OCI-LY3 (cell line): ENCODE data around the gene GPR42.

ENCODE experiments used
- H2AFZ ChIP-seq: fragments of 200-600, 300-600 bp; shearing (Covaris generic); 2 replicates; pipeline ENCODE4 v1.6.0; 2014; ENCODE audit warnings: antibody characterized with exemption, low read depth, low read length
- H3K27ac ChIP-seq: fragments of 200-600, 300-600 bp; sonication (generic); 2 replicates; pipeline ENCODE4 v1.5.1; 2014; ENCODE audit warnings: mild to moderate bottlenecking, low read length, moderate library complexity, mixed read lengths
- H3K27me3 ChIP-seq: fragments of 200-600, 300-600 bp; sonication (generic); 2 replicates; pipeline ENCODE4 v1.6.1; 2014; ENCODE audit warnings: low read depth, low read length, mixed read lengths
- H3K36me3 ChIP-seq: fragments of 200-600, 300-600 bp; sonication (generic); replicated peaks from 2 replicates; pipeline ENCODE3; 2014; ENCODE audit warnings: low read depth, low read length, mixed read lengths
- H3K4me1 ChIP-seq: fragments of 300-600, 200-600 bp; sonication (generic); 2 replicates; pipeline ENCODE4 v1.6.1; 2014; ENCODE audit warnings: low read length, mixed read lengths
- H3K4me2 ChIP-seq: fragments of 200-600, 300-600 bp; sonication (generic); 2 replicates; pipeline ENCODE4 v1.6.1; 2014; ENCODE audit warnings: low read length, mixed read lengths
- H3K4me3 ChIP-seq: fragments of 300-600, 200-600 bp; sonication (generic); 2 replicates; pipeline ENCODE4 v1.5.1; 2014; ENCODE audit warnings: antibody characterized with exemption, mild to moderate bottlenecking, low read length, moderate library complexity
- H3K79me2 ChIP-seq: fragments of 300-600, 200-600 bp; shearing (Covaris generic); 2 replicates; pipeline ENCODE4 v1.6.1; 2014; ENCODE audit warnings: mild to moderate bottlenecking, low read length, mixed read lengths
- H3K9ac ChIP-seq: fragments of 300-600, 200-600 bp; shearing (Covaris generic); 2 replicates; pipeline ENCODE4 v1.6.0; 2014; ENCODE audit warnings: mild to moderate bottlenecking, low read length, moderate library complexity
- H3K9me3 ChIP-seq: fragments of 200-600, 300-600 bp; shearing (Covaris generic); 2 replicates; pipeline ENCODE4 v1.6.1; 2014; ENCODE audit warnings: low read length, mixed read lengths; ENCODE audit not compliant: insufficient read depth
- H4K20me1 ChIP-seq: fragments of 200-600, 300-600 bp; sonication (generic); 2 replicates; pipeline ENCODE4 v1.6.1; 2016; ENCODE audit warnings: low read length, mixed read lengths; ENCODE audit not compliant: insufficient read depth
- CTCF ChIP-seq: fragments of 200-600, 300-600 bp; sonication (generic); IDR thresholded peaks from 2 replicates; pipeline ENCODE4 v1.5.1; 2014; ENCODE audit warnings: antibody characterized with exemption, low read length, low read depth
- EZH2phosphoT487 ChIP-seq: fragments of 200-600 bp; shearing (Covaris generic); IDR thresholded peaks from 2 replicates; pipeline ENCODE4 v1.6.1; 2018; ENCODE audit warnings: antibody characterized with exemption, mixed run types, low read depth

Gene GPR42

DNA sequence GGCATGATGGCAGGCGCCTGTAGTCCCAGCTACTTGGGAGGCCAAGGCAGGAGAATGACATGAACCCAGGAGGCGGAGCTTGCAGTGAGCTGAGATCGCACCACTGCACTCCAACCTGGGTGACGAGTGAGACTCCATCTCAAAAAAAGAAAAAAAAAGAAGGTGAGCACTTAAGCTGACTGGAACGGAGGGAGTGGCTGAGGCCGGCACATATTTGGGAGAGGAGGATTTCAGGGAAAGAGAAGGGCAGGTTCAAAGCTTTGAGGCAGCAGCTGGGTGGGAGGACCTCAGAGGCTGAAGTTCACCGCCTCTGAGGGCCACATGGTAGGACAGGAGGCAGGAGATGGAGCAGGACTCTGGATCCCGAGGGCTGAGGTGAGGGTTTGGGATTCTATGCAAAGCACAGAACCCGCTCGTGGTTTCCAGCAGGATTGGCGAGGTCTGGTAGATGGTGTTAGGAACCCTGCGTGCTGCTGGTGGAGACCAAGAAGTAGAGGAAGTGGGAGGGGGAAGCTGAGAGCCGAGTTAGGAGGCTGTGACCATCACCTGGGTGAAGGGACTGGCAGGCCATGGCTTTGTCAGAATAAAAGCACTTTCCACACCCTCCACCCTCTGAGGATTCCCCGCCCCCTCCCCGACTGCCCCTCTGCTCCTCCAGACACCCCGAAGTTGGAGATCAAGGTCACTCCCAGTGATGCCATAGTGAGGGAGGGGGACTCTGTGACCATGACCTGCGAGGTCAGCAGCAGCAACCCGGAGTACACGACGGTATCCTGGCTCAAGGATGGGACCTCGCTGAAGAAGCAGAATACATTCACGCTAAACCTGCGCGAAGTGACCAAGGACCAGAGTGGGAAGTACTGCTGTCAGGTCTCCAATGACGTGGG is 33.5 kb upstream of the GPR42 start:
- Histone ChIP-seq H2AFZ (no peak overlapping the region), H3K4me3 (no peak overlapping the region), H3K27ac (peak overlapping the region; percentile 22; the same call in 1 of the 2 replicates), H3K4me2 (no peak overlapping the region), H3K79me2 (peaks cover 37% of the 10 kb centered on the region), H3K36me3 (peaks cover 78% of the 10 kb centered on the region), H3K9ac (no peak overlapping the region), H3K9me3 (no peaks in the 10 kb centered on the region), H4K20me1 (peaks cover 20% of the 10 kb centered on the region), H3K27me3 (no peaks in the 10 kb centered on the region), H3K4me1 (peaks cover 50% of the 10 kb centered on the region)
- no peak for TF ChIP-seq CTCF

- Histone ChIP-seq H3K4me1 (peaks cover 44% of the 10 kb centered on the region), H2AFZ (no peak overlapping the region), H3K9me3 (no peaks in the 10 kb centered on the region), H3K36me3 (peaks cover 74% of the 10 kb centered on the region), H3K4me3 (no peak overlapping the region), H3K27ac (no peak overlapping the region), H3K79me2 (peaks cover 31% of the 10 kb centered on the region), H3K4me2 (no peak overlapping the region), H3K9ac (no peak overlapping the region), H3K27me3 (no peaks in the 10 kb centered on the region), H4K20me1 (peaks cover 15% of the 10 kb centered on the region)
- TF ChIP-seq EZH2phosphoT487 (no peak), CTCF (no peak)
Measured at GRCh38 chr19:35337984-35338296, 32.9 kb upstream of the GPR42 start.

DNA sequence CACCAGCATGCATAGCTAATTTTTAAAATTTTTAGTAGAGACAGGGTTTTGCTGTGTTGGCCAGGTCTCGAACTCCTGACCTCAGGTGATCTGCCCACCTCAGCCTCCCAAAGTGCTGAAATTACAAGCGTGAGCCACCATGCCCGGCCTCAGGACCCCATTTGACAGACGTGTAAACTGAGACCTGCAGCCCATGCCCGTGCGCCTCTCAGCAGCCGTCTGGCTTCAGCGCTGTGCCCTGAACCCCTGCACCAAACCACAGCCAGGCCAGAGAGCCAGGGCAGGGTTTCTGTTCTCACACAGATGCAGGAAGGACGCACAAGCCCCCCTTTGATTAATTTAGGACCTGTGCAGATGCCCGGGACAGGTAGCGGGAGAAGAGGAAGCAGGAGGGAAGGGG is 30.4 kb upstream of the GPR42 start:
- H3K79me2 ChIP-seq = peaks cover 14% of the 10 kb centered on the region
- no peak overlapping the region for H3K9ac ChIP-seq
- H3K36me3 ChIP-seq = peaks cover 75% of the 10 kb centered on the region
- no peak overlapping the region for H3K4me2 ChIP-seq
- TF ChIP-seq CTCF (no peak), EZH2phosphoT487 (no peak)
- H3K27me3 ChIP-seq = no peaks in the 10 kb centered on the region
- no peak overlapping the region for H3K27ac ChIP-seq
- no peak overlapping the region for H3K4me3 ChIP-seq
- H3K9me3 ChIP-seq = no peaks in the 10 kb centered on the region
- 0 out of 2 replicates have a peak, but pooled peaks cover 4% of the 10 kb centered on the region for H4K20me1 ChIP-seq
- H2AFZ ChIP-seq = no peak overlapping the region
- peaks cover 23% of the 10 kb centered on the region for H3K4me1 ChIP-seq

DNA sequence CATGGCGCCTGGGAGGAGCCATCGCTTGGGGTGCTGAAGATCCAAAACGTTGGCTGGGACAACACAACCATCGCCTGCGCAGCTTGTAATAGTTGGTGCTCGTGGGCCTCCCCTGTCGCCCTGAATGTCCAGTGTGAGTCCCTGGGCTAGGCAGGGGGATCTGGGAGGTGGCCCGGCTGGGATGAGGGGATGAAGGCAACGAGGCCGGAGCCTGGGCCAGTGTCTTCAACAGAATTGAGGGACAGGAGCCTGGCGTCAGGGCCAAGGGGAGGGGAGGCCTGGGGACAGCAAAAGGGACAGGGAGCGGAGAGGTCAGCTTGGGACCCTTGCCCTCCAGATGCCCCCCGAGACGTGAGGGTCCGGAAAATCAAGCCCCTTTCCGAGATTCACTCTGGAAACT is 29.9 kb upstream of the GPR42 start:
- no peak overlapping the region for H3K9ac ChIP-seq
- H3K9me3 ChIP-seq = no peaks in the 10 kb centered on the region
- no peak overlapping the region for H3K27ac ChIP-seq
- 0 out of 2 replicates have a peak, but pooled peaks cover under 1% of the 10 kb centered on the region for H4K20me1 ChIP-seq
- peaks cover 26% of the 10 kb centered on the region for H3K4me1 ChIP-seq
- no peaks in the 10 kb centered on the region for H3K27me3 ChIP-seq
- no peak overlapping the region for H3K4me2 ChIP-seq
- no peak overlapping the region for H2AFZ ChIP-seq
- peaks cover 76% of the 10 kb centered on the region for H3K36me3 ChIP-seq
- peaks cover 11% of the 10 kb centered on the region for H3K79me2 ChIP-seq
- TF ChIP-seq CTCF = no peak
- no peak for TF ChIP-seq EZH2phosphoT487
- no peak overlapping the region for H3K4me3 ChIP-seq
